ENCODE results near the gene PIGS.

DNA sequence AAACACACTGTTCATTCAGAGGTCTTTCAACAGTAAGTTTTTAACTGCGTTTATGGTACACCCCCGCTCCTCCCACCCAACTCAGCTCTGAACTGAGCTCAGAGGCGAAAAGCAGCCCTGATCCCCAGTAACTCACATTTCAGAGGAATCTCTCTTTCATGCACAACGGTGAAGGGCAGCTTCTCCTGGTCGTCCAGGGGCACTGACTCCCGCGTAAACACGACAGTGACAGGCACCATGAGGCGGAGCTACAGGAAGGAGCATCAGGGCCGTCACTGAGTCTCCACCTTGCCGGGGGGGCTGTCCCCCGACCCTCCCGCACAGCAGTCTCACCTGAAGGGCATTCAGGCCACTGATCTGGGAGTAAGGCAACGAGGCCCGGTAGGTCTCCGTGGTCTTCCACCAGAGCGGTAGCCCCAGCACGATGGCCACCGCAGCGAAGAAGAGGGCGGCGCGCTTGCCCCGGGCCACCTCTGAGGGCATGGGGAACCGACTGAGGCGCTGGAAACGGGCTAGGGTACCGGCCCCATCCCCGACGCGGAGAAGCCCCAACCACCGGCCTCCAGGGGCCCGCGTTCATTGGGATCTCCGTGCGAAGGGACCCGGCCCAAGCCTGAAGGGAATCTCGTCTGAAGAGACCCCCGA is 486 bp downstream of the PIGS start:
- TF ChIP-seq, protein P1, sequence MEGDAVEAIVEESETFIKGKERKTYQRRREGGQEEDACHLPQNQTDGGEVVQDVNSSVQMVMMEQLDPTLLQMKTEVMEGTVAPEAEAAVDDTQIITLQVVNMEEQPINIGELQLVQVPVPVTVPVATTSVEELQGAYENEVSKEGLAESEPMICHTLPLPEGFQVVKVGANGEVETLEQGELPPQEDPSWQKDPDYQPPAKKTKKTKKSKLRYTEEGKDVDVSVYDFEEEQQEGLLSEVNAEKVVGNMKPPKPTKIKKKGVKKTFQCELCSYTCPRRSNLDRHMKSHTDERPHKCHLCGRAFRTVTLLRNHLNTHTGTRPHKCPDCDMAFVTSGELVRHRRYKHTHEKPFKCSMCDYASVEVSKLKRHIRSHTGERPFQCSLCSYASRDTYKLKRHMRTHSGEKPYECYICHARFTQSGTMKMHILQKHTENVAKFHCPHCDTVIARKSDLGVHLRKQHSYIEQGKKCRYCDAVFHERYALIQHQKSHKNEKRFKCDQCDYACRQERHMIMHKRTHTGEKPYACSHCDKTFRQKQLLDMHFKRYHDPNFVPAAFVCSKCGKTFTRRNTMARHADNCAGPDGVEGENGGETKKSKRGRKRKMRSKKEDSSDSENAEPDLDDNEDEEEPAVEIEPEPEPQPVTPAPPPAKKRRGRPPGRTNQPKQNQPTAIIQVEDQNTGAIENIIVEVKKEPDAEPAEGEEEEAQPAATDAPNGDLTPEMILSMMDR (IDR thresholded peaks at IDR 0.05) = no peak
- TF ChIP-seq EP300 (IDR thresholded peaks at IDR 0.05) = no peak

All from sigmoid colon (tissue), 4 donors.